ENCODE data around the gene PRSS56. TPM values are rescaled to one million over a fixed set of nuclear protein-coding genes. Genes with fewer than 3 reads are reported as not detected.

Gene PRSS56
- total RNA-seq, 4 donors from 2014 or later = not detected

- Histone ChIP-seq H3K9me3 (no peaks in the 10 kb centered on the region), H3K36me3 (no peaks in the 10 kb centered on the region), H3K27ac (no peak within 1 kb of the TSS), H3K4me3 (replicated peaks in 1 of 3) (peak within 1 kb of the TSS in 1 of 3 donors; percentile 24), H3K27me3 (peaks cover 18% of the 10 kb centered on the region), H3K4me1 (peaks cover 0 to 23% of the 10 kb centered on the region in 2 donors)
- intact Hi-C loops (cut with DNase I) = no loop called here
- DNase-seq = peak in 1 of 2 donors; percentile 17
- WGBS, 2 donors = 1 to 20% methylated on average over 1 to 28 of the region's 102 CpGs
- no peak for TF ChIP-seq CTCF (IDR thresholded peaks at IDR 0.05)
- no peak for TF ChIP-seq POLR2A (IDR thresholded peaks at IDR 0.05)
Observed at GRCh38 chr2:232487385-232488096, 32.6 kb upstream of the PRSS56 start, which contains the start of gene ECEL1. Gene ECEL1, minus strand, starts transcription at chr2:232487834. Its CDS starts 1,181 bp downstream, at chr2:232486653.

- intact Hi-C loops (cut with DNase I) = no loop called here
- Histone ChIP-seq H3K4me3 (replicated peaks in 1 of 3) (no peak overlapping the region), H3K4me1 (peaks cover 0 to 23% of the 10 kb centered on the region in 2 donors), H3K36me3 (no peaks in the 10 kb centered on the region), H3K9me3 (no peaks in the 10 kb centered on the region), H3K27ac (no peak overlapping the region), H3K27me3 (peaks cover 18% of the 10 kb centered on the region)
- no peak for DNase-seq
- TF ChIP-seq POLR2A (IDR thresholded peaks at IDR 0.05) (no peak), CTCF (IDR thresholded peaks at IDR 0.05) (no peak)
- 54 to 61% methylated on average over 8 to 10 of the region's 16 CpGs for WGBS, 2 donors
Observed at GRCh38 chr2:232488097-232488711, 32.0 kb upstream of the PRSS56 start.

GRCh38 chr2:232488721-232489300 lies 31.4 kb upstream of the PRSS56 start:
- WGBS, 2 donors = 92 to 93% methylated on average over 4 to 5 of the region's 5 CpGs
- peaks cover 0 to 23% of the 10 kb centered on the region in 2 donors for H3K4me1 ChIP-seq
- DNase-seq = no peak
- intact Hi-C loops (cut with DNase I) = no loop called here
- no peak overlapping the region for H3K27ac ChIP-seq
- TF ChIP-seq CTCF (IDR thresholded peaks at IDR 0.05) (no peak), POLR2A (IDR thresholded peaks at IDR 0.05) (no peak)
- no peak overlapping the region for H3K4me3 ChIP-seq (replicated peaks in 1 of 3)
- no peaks in the 10 kb centered on the region for H3K36me3 ChIP-seq
- H3K9me3 ChIP-seq = no peaks in the 10 kb centered on the region
- peaks cover 18% of the 10 kb centered on the region for H3K27me3 ChIP-seq

GRCh38 chr2:232489516-232490220 lies 30.5 kb upstream of the PRSS56 start:
- H3K4me3 ChIP-seq (replicated peaks in 1 of 3) = no peak overlapping the region
- intact Hi-C loops (cut with DNase I) = no loop called here
- H3K9me3 ChIP-seq = no peaks in the 10 kb centered on the region
- peaks cover 18% of the 10 kb centered on the region for H3K27me3 ChIP-seq
- WGBS, 2 donors = 74 to 81% methylated on average over 7 to 9 of the region's 9 CpGs
- no peak for TF ChIP-seq POLR2A (IDR thresholded peaks at IDR 0.05)
- no peak for TF ChIP-seq CTCF (IDR thresholded peaks at IDR 0.05)
- H3K36me3 ChIP-seq = no peaks in the 10 kb centered on the region
- H3K27ac ChIP-seq = no peak overlapping the region
- DNase-seq = no peak
- H3K4me1 ChIP-seq = peaks cover 0 to 23% of the 10 kb centered on the region in 2 donors

All from thyroid gland (tissue), 4 donors.